ENCODE data around the gene NEDD9.
A peak's percentile ranks its signal among the peaks of the same experiment; 100 is the strongest.

The NEDD9 gene

DNA sequence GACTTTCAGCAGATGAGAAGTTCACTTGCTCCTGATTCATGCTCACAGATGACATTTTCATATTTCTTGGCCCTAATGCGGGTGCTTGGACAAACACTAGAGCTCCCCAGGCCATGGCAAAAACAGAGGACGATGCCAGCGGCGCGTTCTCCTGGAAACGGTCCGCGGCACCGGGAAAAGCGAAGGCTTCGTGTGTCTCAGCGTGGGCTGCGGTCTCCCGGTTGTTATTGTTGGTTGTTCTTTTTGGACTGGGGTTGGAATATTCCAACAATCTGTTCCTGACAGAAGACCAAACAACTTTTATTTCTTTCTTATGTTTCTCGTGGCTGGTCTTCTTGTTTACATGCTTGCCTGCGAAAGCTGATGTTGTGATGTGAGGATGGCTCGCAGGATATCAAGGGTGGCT, 46.8 kb upstream of the NEDD9 start:
- ATAC-seq: no peak
- TF ChIP-seq ZNF565 (CRISPR knock-in tag; conservative IDR thresholded peaks at IDR 0.05; ENCODE audit: low read depth) (no peak), ISL1 (CRISPR knock-in tag; IDR thresholded peaks at IDR 0.05) (no peak)
- TF ChIP-seq, protein P1, sequence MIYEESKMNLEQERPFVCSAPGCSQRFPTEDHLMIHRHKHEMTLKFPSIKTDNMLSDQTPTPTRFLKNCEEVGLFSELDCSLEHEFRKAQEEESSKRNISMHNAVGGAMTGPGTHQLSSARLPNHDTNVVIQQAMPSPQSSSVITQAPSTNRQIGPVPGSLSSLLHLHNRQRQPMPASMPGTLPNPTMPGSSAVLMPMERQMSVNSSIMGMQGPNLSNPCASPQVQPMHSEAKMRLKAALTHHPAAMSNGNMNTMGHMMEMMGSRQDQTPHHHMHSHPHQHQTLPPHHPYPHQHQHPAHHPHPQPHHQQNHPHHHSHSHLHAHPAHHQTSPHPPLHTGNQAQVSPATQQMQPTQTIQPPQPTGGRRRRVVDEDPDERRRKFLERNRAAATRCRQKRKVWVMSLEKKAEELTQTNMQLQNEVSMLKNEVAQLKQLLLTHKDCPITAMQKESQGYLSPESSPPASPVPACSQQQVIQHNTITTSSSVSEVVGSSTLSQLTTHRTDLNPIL (CRISPR knock-in tag; IDR thresholded peaks at IDR 0.05; ENCODE audit: low read depth): no peak

DNA sequence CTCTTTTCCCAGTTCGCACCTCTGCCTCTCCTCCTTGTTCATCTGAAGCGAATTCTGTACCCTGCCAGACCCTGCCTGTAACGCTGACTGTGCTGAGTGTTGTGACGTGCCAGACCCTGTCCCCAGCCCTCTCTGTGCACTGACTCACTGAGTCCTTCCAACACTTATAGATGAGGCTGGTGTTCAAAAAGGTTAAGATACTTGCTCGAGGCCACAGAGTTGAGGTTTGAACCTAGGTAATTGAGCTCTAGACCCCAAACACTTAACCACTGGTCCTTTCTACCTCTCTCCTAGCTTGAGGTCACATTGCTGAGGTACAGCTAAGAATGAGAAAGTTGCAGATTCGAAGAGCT, 45.7 kb upstream of the NEDD9 start:
- ATAC-seq: no peak
- TF ChIP-seq, protein P2, sequence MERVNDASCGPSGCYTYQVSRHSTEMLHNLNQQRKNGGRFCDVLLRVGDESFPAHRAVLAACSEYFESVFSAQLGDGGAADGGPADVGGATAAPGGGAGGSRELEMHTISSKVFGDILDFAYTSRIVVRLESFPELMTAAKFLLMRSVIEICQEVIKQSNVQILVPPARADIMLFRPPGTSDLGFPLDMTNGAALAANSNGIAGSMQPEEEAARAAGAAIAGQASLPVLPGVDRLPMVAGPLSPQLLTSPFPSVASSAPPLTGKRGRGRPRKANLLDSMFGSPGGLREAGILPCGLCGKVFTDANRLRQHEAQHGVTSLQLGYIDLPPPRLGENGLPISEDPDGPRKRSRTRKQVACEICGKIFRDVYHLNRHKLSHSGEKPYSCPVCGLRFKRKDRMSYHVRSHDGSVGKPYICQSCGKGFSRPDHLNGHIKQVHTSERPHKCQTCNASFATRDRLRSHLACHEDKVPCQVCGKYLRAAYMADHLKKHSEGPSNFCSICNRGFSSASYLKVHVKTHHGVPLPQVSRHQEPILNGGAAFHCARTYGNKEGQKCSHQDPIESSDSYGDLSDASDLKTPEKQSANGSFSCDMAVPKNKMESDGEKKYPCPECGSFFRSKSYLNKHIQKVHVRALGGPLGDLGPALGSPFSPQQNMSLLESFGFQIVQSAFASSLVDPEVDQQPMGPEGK (CRISPR knock-in tag; IDR thresholded peaks at IDR 0.05; ENCODE audit: borderline replicate concordance): no peak
- TF ChIP-seq SNAI2 (CRISPR knock-in tag; IDR thresholded peaks at IDR 0.05): no peak
- no peak for TF ChIP-seq ISL1 (CRISPR knock-in tag; IDR thresholded peaks at IDR 0.05)
- no peak for TF ChIP-seq PPARA (CRISPR knock-in tag; IDR thresholded peaks at IDR 0.05; ENCODE audit: borderline replicate concordance)
- no peak for TF ChIP-seq OSR1 (CRISPR knock-in tag; IDR thresholded peaks at IDR 0.05)
- no peak for TF ChIP-seq ZNF70 (CRISPR knock-in tag; IDR thresholded peaks at IDR 0.05)
- TF ChIP-seq ZC3H10 (CRISPR knock-in tag; IDR thresholded peaks at IDR 0.05): no peak
- no peak for TF ChIP-seq TSHZ2 (CRISPR knock-in tag; IDR thresholded peaks at IDR 0.05)
- no peak for TF ChIP-seq TCF4 (CRISPR knock-in tag; IDR thresholded peaks at IDR 0.05; ENCODE audit: borderline replicate concordance)

DNA sequence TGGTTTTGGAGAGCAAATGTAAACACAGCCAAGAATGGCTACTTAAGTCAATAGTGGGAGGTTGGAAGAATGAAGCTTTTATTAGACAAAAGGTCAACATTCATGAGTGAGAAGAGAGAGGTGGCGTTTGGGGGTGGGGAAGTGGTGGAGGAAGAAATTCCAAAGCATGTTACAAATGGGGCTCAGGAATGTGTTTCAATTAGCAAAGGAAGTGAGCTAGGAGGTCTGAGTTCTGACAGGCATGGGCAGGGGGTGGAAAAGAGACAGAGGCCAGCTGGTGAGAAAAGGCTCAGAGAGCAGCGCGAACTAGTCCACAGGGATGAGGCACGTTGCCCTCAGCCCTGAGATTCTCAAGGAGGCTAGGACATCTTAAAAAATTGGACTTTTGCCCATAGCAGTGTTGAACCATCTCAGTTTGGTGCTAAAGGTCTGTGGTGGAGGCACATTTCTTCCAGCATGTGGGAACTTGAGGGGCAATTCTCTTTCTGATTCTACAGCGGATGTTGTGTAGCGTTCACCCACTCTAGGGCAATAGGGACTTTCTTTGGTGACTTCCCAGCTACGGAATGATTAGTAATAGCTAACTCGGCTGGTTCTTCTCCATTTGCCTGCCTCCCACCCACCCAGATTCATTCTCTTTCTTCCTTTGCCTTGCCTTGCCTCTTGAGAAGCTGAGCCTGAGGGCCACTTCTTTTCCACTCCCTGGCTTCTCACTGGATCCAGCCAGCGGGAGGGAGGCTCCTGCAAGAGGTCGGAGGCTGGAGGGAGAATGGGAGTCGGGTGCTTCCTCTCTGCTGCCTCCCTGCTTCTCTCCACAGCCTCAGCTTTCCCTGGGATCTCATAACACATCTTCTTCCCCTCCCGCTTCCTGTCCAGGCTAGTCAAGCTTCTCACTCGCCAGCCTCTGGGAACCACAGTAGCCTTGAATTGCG, 45.1 kb upstream of the NEDD9 start:
- peak; percentile 83 for ATAC-seq
- TF ChIP-seq, protein P2 (CRISPR knock-in tag; IDR thresholded peaks at IDR 0.05; ENCODE audit: borderline replicate concordance): no peak
- no peak for TF ChIP-seq GLIS3 (CRISPR knock-in tag; IDR thresholded peaks at IDR 0.05)
- TF ChIP-seq ZNF70 (CRISPR knock-in tag; IDR thresholded peaks at IDR 0.05): no peak
- TF ChIP-seq ZC3H10 (CRISPR knock-in tag; IDR thresholded peaks at IDR 0.05): no peak
- no peak for TF ChIP-seq ARNTL (CRISPR knock-in tag; IDR thresholded peaks at IDR 0.05; ENCODE audit: borderline replicate concordance, low read depth)
- no peak for TF ChIP-seq TSHZ2 (CRISPR knock-in tag; IDR thresholded peaks at IDR 0.05)
- TF ChIP-seq ZFP30 (CRISPR knock-in tag; IDR thresholded peaks at IDR 0.05): no peak
- TF ChIP-seq BACH2 (CRISPR knock-in tag; IDR thresholded peaks at IDR 0.05; ENCODE audit: borderline replicate concordance): no peak
- no peak for TF ChIP-seq ZNF565 (CRISPR knock-in tag; conservative IDR thresholded peaks at IDR 0.05; ENCODE audit: low read depth)
- no peak for TF ChIP-seq ZFP3 (CRISPR knock-in tag; IDR thresholded peaks at IDR 0.05)
- no peak for TF ChIP-seq SNAI2 (CRISPR knock-in tag; IDR thresholded peaks at IDR 0.05)
- TF ChIP-seq TCF4 (CRISPR knock-in tag; IDR thresholded peaks at IDR 0.05; ENCODE audit: borderline replicate concordance): no peak
- no peak for TF ChIP-seq RARB (CRISPR knock-in tag; IDR thresholded peaks at IDR 0.05)
- no peak for TF ChIP-seq ESRRG (CRISPR knock-in tag; IDR thresholded peaks at IDR 0.05)
- no peak for TF ChIP-seq TOX (CRISPR knock-in tag; IDR thresholded peaks at IDR 0.05; ENCODE audit: borderline replicate concordance)
- TF ChIP-seq OSR1 (CRISPR knock-in tag; IDR thresholded peaks at IDR 0.05): no peak

All from SK-N-SH treated with all-trans-retinoic acid at 6 μM for 48 hours (cell line).